OCI-LY1 (cell line): ENCODE data around the gene EID3.
"Not testable (repeated sequence)": the region's sequence is repeated elsewhere in the genome, so short reads cannot be mapped to it uniquely, and the experiment has no call there.

Source experiments
- H2AFZ ChIP-seq: fragments of 200-600 bp; sonication (generic), shearing (Covaris generic); 2 replicates; pipeline ENCODE4 v1.6.0; 2014; ENCODE audit warnings: antibody characterized with exemption, mild to moderate bottlenecking, low read length
- H3F3A ChIP-seq: fragments of 200-600 bp; sonication (generic), shearing (Covaris generic); 2 replicates; pipeline ENCODE4 v1.6.0; 2014; ENCODE audit warnings: mild to moderate bottlenecking, antibody characterized with exemption, low read length, moderate library complexity; ENCODE audit not compliant: insufficient read depth
- H3K27ac ChIP-seq: fragments of 200-600 bp; sonication (generic); 2 replicates; pipeline ENCODE4 v1.5.1; 2014; ENCODE audit warnings: low read length, mixed run types, mild to moderate bottlenecking, low read depth; ENCODE audit not compliant: poor library complexity, severe bottlenecking
- H3K27me3 ChIP-seq: fragments of 200-600 bp; sonication (generic); 2 replicates; pipeline ENCODE4 v1.6.0; 2014; ENCODE audit warnings: antibody characterized with exemption, mild to moderate bottlenecking, low read length, moderate library complexity; ENCODE audit not compliant: insufficient read depth
- H3K36me3 ChIP-seq: fragments of 200-600 bp; sonication (generic); 2 replicates; pipeline ENCODE4 v1.6.1; 2014; ENCODE audit warnings: mild to moderate bottlenecking, antibody characterized with exemption, low read length, moderate library complexity, mixed read lengths; ENCODE audit not compliant: insufficient read depth
- H3K4me1 ChIP-seq: fragments of 200-600 bp; sonication (generic); 2 replicates; pipeline ENCODE4 v1.5.1; 2014; ENCODE audit warnings: mild to moderate bottlenecking, low read length, moderate library complexity; ENCODE audit not compliant: insufficient read depth, severe bottlenecking
- H3K4me2 ChIP-seq: fragments of 200-600 bp; sonication (generic), shearing (Covaris generic); 2 replicates; pipeline ENCODE4 v1.6.1; 2014; ENCODE audit warnings: low read length
- H3K4me3 ChIP-seq: fragments of 200-600 bp; sonication (generic); 2 replicates; pipeline ENCODE4 v1.5.1; 2014; ENCODE audit warnings: low read length, low read depth, mild to moderate bottlenecking, mixed read lengths; ENCODE audit not compliant: poor library complexity, severe bottlenecking
- H3K79me2 ChIP-seq: fragments of 200-600 bp; shearing (Covaris generic); 2 replicates; pipeline ENCODE4 v1.6.1; 2016; ENCODE audit warnings: mixed run types, low read length, mixed read lengths; ENCODE audit not compliant: insufficient read depth
- H3K9ac ChIP-seq: fragments of 200-600 bp; sonication (generic), shearing (Covaris generic); 2 replicates; pipeline ENCODE4 v1.6.1; 2014; ENCODE audit warnings: mild to moderate bottlenecking, low read length, mixed read lengths
- H3K9me2 ChIP-seq: fragments of 200-600 bp; sonication (generic), shearing (Covaris generic); 2 replicates; pipeline ENCODE4 v1.6.1; 2014; ENCODE audit warnings: low read depth, mild to moderate bottlenecking, low read length, mixed read lengths
- H3K9me3 ChIP-seq: fragments of 200-600 bp; shearing (Covaris generic); 2 replicates; pipeline ENCODE4 v1.6.1; 2014; ENCODE audit warnings: low read length, mixed read lengths
- H4K20me1 ChIP-seq: fragments of 200-600 bp; sonication (generic), shearing (Covaris generic); 2 replicates; pipeline ENCODE4 v1.6.0; 2016; ENCODE audit warnings: mild to moderate bottlenecking, low read length; ENCODE audit not compliant: insufficient read depth
- EZH2 ChIP-seq: fragments of 200-600 bp; sonication (generic), shearing (Covaris generic); IDR thresholded peaks from 2 replicates; pipeline ENCODE4 v1.8.0; 2017; ENCODE audit warnings: borderline replicate concordance, mixed run types, mild to moderate bottlenecking, antibody characterized with exemption, low read length, moderate library complexity, mixed read lengths
- TF ChIP-seq, protein P1 (sequence below): fragments of 200-600 bp; sonication (generic), shearing (Covaris generic); IDR thresholded peaks from 2 replicates; pipeline ENCODE4 v1.5.1; 2017; ENCODE audit warnings: mild to moderate bottlenecking, antibody characterized with exemption, low read length, moderate library complexity, mixed read lengths

Gene EID3

DNA sequence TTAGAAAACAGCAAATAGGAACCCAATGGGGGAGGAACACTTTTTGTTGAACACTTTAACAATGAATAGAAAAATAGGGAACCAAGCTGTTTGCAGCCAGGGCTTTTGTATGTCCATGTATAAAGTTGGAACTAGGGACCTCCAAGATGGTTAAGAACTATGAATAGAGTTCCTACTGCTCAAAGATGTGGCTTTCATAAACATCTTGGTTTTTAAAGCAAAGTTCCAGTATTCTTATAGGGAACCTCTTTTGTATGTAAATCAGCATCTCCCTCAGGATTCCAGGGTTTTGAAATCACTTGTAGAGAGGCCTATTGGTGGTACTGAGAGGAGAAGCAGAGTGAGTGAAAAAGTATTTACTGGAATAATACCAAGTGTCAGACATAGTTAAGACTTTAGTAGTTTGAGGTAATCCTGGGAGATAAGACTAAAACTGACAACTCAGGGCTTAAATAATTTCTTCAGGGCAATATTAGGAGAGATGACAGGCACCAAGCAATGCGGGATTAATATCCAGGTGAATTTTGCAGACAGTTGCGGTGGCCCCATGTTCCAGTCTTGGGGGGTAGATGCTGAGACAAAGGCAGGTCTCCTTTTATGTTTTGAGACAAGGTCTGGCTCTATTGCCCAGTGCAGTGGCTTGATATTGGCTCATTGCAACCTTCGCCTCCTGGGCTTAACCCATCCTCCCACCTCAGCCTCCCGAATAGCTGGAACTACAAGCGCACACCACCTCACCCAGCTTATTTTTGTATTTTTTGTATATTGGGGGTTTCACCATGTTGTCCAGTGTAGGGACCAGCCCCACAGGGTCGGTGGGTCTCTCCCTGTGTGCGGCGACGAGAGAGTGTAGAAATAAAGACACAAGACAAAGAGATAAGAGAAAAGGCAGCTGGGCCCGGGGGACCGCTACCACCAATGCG, 10.4 kb upstream of the EID3 start:
- Histone ChIP-seq H3K4me3 (no peak overlapping the region), H3K4me1 (peaks cover 12% of the 10 kb centered on the region), H3K79me2 (peaks cover 76% of the 10 kb centered on the region), H4K20me1 (no peaks in the 10 kb centered on the region; the same call in 1 of the 2 replicates), H2AFZ (no peak overlapping the region), H3K4me2 (no peak overlapping the region), H3K9ac (no peak overlapping the region), H3F3A (no peaks in the 10 kb centered on the region), H3K9me2 (no peaks in the 10 kb centered on the region), H3K9me3 (no peaks in the 10 kb centered on the region), H3K27me3 (no peaks in the 10 kb centered on the region), H3K36me3 (peaks cover 49% of the 10 kb centered on the region), H3K27ac (no peak overlapping the region)
- TF ChIP-seq, protein P1, sequence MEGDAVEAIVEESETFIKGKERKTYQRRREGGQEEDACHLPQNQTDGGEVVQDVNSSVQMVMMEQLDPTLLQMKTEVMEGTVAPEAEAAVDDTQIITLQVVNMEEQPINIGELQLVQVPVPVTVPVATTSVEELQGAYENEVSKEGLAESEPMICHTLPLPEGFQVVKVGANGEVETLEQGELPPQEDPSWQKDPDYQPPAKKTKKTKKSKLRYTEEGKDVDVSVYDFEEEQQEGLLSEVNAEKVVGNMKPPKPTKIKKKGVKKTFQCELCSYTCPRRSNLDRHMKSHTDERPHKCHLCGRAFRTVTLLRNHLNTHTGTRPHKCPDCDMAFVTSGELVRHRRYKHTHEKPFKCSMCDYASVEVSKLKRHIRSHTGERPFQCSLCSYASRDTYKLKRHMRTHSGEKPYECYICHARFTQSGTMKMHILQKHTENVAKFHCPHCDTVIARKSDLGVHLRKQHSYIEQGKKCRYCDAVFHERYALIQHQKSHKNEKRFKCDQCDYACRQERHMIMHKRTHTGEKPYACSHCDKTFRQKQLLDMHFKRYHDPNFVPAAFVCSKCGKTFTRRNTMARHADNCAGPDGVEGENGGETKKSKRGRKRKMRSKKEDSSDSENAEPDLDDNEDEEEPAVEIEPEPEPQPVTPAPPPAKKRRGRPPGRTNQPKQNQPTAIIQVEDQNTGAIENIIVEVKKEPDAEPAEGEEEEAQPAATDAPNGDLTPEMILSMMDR: no peak
- no peak for TF ChIP-seq EZH2

DNA sequence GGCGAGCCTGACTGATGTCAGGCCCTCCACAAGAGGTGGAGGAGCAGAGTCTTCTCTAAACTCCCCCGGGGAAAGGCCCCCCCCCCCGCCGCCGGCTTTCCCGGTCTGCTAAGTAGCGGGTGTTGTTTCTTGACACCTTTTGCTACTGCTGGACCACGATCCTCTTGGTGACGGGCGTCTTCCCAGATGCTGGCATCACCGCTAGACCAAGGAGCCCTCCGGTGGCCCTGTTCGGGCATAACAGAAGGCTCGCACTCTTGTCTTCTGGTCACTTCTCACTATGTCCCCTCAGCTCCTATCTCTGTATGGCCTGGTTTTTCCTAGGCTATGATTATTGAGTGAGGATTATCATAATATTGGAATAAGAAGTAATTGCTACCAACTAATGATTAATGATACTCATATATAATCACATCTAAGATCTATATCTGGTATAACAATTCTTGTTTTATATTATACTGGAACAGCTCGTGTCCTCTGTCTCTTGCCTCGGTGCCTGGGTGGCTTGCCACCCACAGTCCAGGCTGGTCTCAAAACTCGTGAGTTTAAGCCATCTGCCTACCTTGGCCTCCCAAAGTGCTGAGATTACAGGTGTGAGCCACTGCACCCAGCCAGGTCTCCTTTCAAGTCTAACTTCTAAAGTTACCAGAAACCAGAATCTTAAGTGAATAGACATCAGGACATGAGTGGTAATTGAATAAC, 9.2 kb upstream of the EID3 start:
- not testable (repeated sequence) for H3K27me3 ChIP-seq, H3F3A ChIP-seq, H3K9me3 ChIP-seq, H3K4me3 ChIP-seq, H2AFZ ChIP-seq, H3K9me2 ChIP-seq, H4K20me1 ChIP-seq, H3K4me1 ChIP-seq, H3K27ac ChIP-seq, H3K4me2 ChIP-seq, H3K9ac ChIP-seq
- TF ChIP-seq, protein P1: peak; percentile 6; the same call in 1 of the 2 replicates
- H3K79me2 ChIP-seq: peaks cover 74% of the 10 kb centered on the region
- H3K36me3 ChIP-seq: peaks cover 57% of the 10 kb centered on the region

DNA sequence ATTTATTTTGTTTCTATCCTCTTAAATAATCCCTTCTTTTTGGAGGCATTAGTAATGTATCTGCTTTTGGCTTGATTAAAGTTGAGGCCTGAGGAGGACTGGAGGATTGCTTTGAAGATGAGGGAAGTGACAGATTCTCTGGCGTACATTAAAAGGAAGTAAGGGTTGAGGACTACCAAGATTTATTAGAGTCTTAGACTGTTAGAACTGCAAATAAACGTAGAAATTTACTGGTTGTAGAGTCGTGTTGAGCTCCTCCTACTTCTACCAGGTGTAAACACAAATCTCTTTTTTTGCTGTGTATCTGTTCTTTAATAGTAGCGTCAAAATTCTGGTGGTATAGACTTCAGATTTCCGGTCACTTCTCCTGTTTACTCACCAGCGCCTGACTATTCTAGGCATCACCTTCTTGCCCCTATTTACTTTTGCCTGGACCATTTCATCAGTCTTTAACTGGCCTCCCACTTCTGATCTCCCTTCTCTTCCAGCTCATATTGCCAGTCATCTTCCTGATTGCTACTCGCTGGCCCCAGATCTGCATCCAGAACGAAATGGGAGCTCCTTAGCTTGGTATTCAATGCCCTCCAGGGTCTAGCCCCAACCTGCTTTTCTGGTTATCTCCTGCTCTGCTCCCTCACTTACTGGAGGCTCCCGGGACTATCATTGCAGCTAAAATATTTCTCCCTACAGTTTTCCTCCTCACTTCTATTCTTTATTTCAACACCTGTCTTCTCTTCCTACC, 8.4 kb upstream of the EID3 start:
- H3K27ac ChIP-seq: no peak overlapping the region
- peaks cover 57% of the 10 kb centered on the region for H3K36me3 ChIP-seq
- no peaks in the 10 kb centered on the region for H3K4me1 ChIP-seq
- H3F3A ChIP-seq: no peaks in the 10 kb centered on the region
- no peak overlapping the region for H3K4me2 ChIP-seq
- H3K9ac ChIP-seq: no peak overlapping the region
- H3K27me3 ChIP-seq: no peaks in the 10 kb centered on the region
- no peaks in the 10 kb centered on the region for H3K9me3 ChIP-seq
- H2AFZ ChIP-seq: no peak overlapping the region
- no peak overlapping the region for H3K4me3 ChIP-seq
- TF ChIP-seq EZH2: no peak
- TF ChIP-seq, protein P1: no peak
- H4K20me1 ChIP-seq: no peaks in the 10 kb centered on the region; the same call in 1 of the 2 replicates
- no peaks in the 10 kb centered on the region for H3K9me2 ChIP-seq
- H3K79me2 ChIP-seq: peaks cover 74% of the 10 kb centered on the region
